K562 (cell line): ENCODE data around the gene FARP1. TPM values are rescaled to one million over a fixed set of nuclear protein-coding genes. Genes with fewer than 3 reads are reported as not detected.
A peak's percentile ranks its signal among the peaks of the same experiment; 100 is the strongest.

Experiments used
- ATAC-seq: fragments of 200-7000 bp; cut with Tn5 transposase; 3 replicates; pipeline ENCODE4 v1.9.1; 2020; ENCODE audit warnings: moderate library complexity
- BruUV-seq: library from RNA; stranded (reverse); fragments of 400-500 nt; replicated peaks from 2 replicates; lab custom pipeline; 2021; lab: Mats Ljungman, UMichigan
- CTCF ChIA-PET: fragments of 300-600 bp; formaldehyde crosslinking; extraction: SDS; loops from one replicate; lab custom pipeline; 2021; ENCODE audit warnings: low intra/inter-chr PET ratio; lab: Yijun Ruan, JAX
- POLR2A ChIA-PET: fragments of 300-600, 350-650 bp; sonication (Branson Sonifier 250); formaldehyde crosslinking; extraction: SDS; loops from one replicate; lab custom pipeline; 2021; ENCODE audit warnings: antibody characterized with exemption, inconsistent platforms; lab: Yijun Ruan, JAX
- DNase-seq, 4 experiments: peaks; one replicate each; pipeline versions ENCODE4 v3.0.0 to v3.0.0-alpha.2; 2011 to 2018; ENCODE audit warnings: low spot score in 3 of 4, mixed read lengths in 3 of 4; ENCODE audit errors: extremely low read depth in 1 of 4
- FAIRE-seq: peaks from 2 replicates; lab custom pipeline; 2011; peaks lifted over from hg19 to GRCh38; lab: Jason Lieb, UNC
- H2AFZ ChIP-seq: 2 replicates; pipeline ENCODE4 v1.6.0; 2011; ENCODE audit warnings: low read depth, low read length, control low read depth, inconsistent platforms
- H3K27ac ChIP-seq: fragments of 200-600 bp; 3 replicates; pipeline ENCODE4 v1.8.0; 2011; ENCODE audit warnings: low read depth, mild to moderate bottlenecking, control low read depth, inconsistent platforms, low read length, moderate library complexity, mixed read lengths; ENCODE audit errors: extremely low read depth
- H3K27me3 ChIP-seq, 2 experiments: fragments of 300-600 bp in 1 of 2; 2 replicates in 1 of 2; 3 replicates in 1 of 2; pipeline versions ENCODE4 v1.6.0 to v1.8.0; 2011; ENCODE audit warnings: inconsistent platforms in 2 of 2, low read length in 2 of 2, mild to moderate bottlenecking in 1 of 2, mixed read lengths in 1 of 2, moderate library complexity in 1 of 2; ENCODE audit not compliant: control insufficient read depth in 2 of 2, insufficient read depth in 2 of 2
- H3K36me3 ChIP-seq: fragments of 300-600 bp; 3 replicates; pipeline ENCODE4 v1.8.0; 2011; ENCODE audit warnings: mild to moderate bottlenecking, low read length, inconsistent platforms; ENCODE audit not compliant: control insufficient read depth, insufficient read depth
- H3K4me1 ChIP-seq, 2 experiments: fragments of 200-600 bp in 1 of 2; replicated peaks in 1 of 2; 2 replicates in 1 of 2; 3 replicates in 1 of 2; pipeline versions ENCODE4 v1.5.1 to v1.8.0; 2011; ENCODE audit warnings: inconsistent platforms in 2 of 2, low read length in 2 of 2, mild to moderate bottlenecking in 1 of 2, mixed read lengths in 1 of 2, moderate library complexity in 1 of 2; ENCODE audit not compliant: control insufficient read depth in 2 of 2, insufficient read depth in 2 of 2
- H3K4me2 ChIP-seq: 2 replicates; pipeline ENCODE4 v1.6.1; 2011; ENCODE audit warnings: low read length, control low read depth, inconsistent platforms, mixed read lengths; ENCODE audit not compliant: insufficient read depth
- H3K4me3 ChIP-seq: fragments of 200-600 bp; sonication (generic), shearing (Covaris generic); 2 replicates; pipeline ENCODE4 v1.5.1; 2016; ENCODE audit warnings: control low read depth, inconsistent platforms
- H3K79me2 ChIP-seq: fragments of 200-600 bp; 3 replicates; pipeline ENCODE4 v1.8.0; 2011; ENCODE audit warnings: low read length, inconsistent platforms; ENCODE audit not compliant: control insufficient read depth, insufficient read depth
- H3K9ac ChIP-seq, 2 experiments: 2 replicates each; pipeline versions ENCODE4 v1.6.0 to v1.6.1; 2011; ENCODE audit warnings: low read depth in 2 of 2, low read length in 2 of 2, control low read depth in 1 of 2, inconsistent platforms in 1 of 2, mild to moderate bottlenecking in 1 of 2, mixed read lengths in 1 of 2; ENCODE audit not compliant: insufficient read depth in 1 of 2
- H3K9me1 ChIP-seq: one replicate; pipeline ENCODE4 v1.6.0; 2011; ENCODE audit warnings: inconsistent platforms, mild to moderate bottlenecking, low read length, moderate library complexity; ENCODE audit not compliant: control insufficient read depth, insufficient read depth
- H3K9me3 ChIP-seq: replicated peaks from 2 replicates; pipeline ENCODE4 v1.5.1; 2011; ENCODE audit warnings: low read depth, low read length, inconsistent platforms; ENCODE audit not compliant: control insufficient read depth, insufficient read depth
- H4K20me1 ChIP-seq: replicated peaks from 2 replicates; pipeline ENCODE4 v1.6.1; 2011; ENCODE audit warnings: low read length, inconsistent platforms, mixed read lengths; ENCODE audit not compliant: control insufficient read depth, insufficient read depth
- BRD9 ChIP-seq: fragments of 450-650 bp; IDR thresholded peaks from 2 replicates; pipeline ENCODE4 v1.6.1; 2018; ENCODE audit warnings: low read depth; ENCODE audit not compliant: partially characterized antibody
- HDAC3 ChIP-seq: fragments of 450-650 bp; IDR thresholded peaks from 2 replicates; pipeline ENCODE4 v1.6.1; 2018; ENCODE audit warnings: borderline replicate concordance, mild to moderate bottlenecking, moderate library complexity; ENCODE audit not compliant: partially characterized antibody
- HNRNPUL1 ChIP-seq: fragments of 200-400 bp; formaldehyde crosslinking; IDR thresholded peaks from 2 replicates; pipeline ENCODE4 v1.6.1; 2017; ENCODE audit warnings: low read length
- KHSRP ChIP-seq: fragments of 450-650 bp; IDR thresholded peaks from 2 replicates; pipeline ENCODE4 v1.6.1; 2017
- NFIX ChIP-seq: fragments of 250-450 bp; sonication (Bioruptor Pico); IDR thresholded peaks from 2 replicates; pipeline ENCODE4 v1.4.0; 2020; ENCODE audit warnings: low read depth, mild to moderate bottlenecking, moderate library complexity
- PTBP1 ChIP-seq: fragments of 200-400 bp; formaldehyde crosslinking; IDR thresholded peaks from 2 replicates; pipeline ENCODE4 v1.6.1; 2017; ENCODE audit warnings: low read depth, low read length
- RNF2 ChIP-seq: sonication (generic); IDR thresholded peaks from 2 replicates; pipeline ENCODE4 v1.6.1; 2016
- TARDBP ChIP-seq: fragments of 450-650 bp; IDR thresholded peaks from 2 replicates; pipeline ENCODE4 v1.6.1; 2016
- TBP ChIP-seq: optimal IDR thresholded peaks from 2 replicates; pipeline ENCODE3; 2011; ENCODE audit warnings: low read depth, low read length, improper control_type of control experiment
- ZBTB17 ChIP-seq: fragments of 450-650 bp; formaldehyde crosslinking; IDR thresholded peaks from 2 replicates; pipeline ENCODE4 v1.4.0; 2020; ENCODE audit warnings: mild to moderate bottlenecking
- ZNF165 ChIP-seq: fragments of 250-450 bp; sonication (Bioruptor Pico); IDR thresholded peaks from 2 replicates; pipeline ENCODE4 v1.4.0; 2020; ENCODE audit warnings: borderline replicate concordance
- ZNF217 ChIP-seq: sonication (generic); formaldehyde crosslinking; IDR thresholded peaks from 2 replicates; pipeline ENCODE4 v1.8.0; 2022; ENCODE audit warnings: mild to moderate bottlenecking, missing genetic modification reagents
- WGBS: fragments of 100-300 bp; shearing (Covaris generic); methylation state at CpG from one replicate; pipeline ENCODE4 v1.1.6; 2016; ENCODE audit warnings: low coverage, mixed read lengths; ENCODE audit not compliant: insufficient coverage; ENCODE audit errors: missing lambda C conversion rate; 5-methylcytosine and 5-hydroxymethylcytosine counted together
- in situ Hi-C: fragments of 300-500 bp; cut with MboI; formaldehyde crosslinking; loops from 4 replicates; pipeline ENCODE4 v1.15.0; 2018; ENCODE audit warnings: inconsistent platforms, mixed read lengths
- intact Hi-C: fragments of 100-400 bp; cut with micrococcal nuclease; formaldehyde crosslinking; loops from 2 replicates; pipeline ENCODE4 v1.14.2; 2022
- polyA plus RNA-seq, 8 experiments: library from polyadenylated mRNA; depleted of rRNA in 4 of 8; stranded (reverse) in 5 of 8; unstranded in 3 of 8; fragments of >200 nt; fragmentation: Nextera tagmentation in 2 of 8; fragmentation: Illumina TruSeq in 1 of 8; extraction: Ambion mirVana in 2 of 8; extraction: Trizol in 1 of 8; gene quantifications; 2 replicates each; pipeline versions ENCODE4 v1.2.1 to v1.2.3, GENCODE V29; 2011 to 2014; ENCODE audit warnings: inconsistent platforms in 1 of 8, missing spikeins in 1 of 8
- total RNA-seq, 7 experiments: library from RNA; depleted of rRNA in 6 of 7; stranded (reverse); fragments of >200 nt in 6 of 7; fragmentation: Illumina TruSeq in 2 of 7; extraction: Trizol in 2 of 7; gene quantifications; 2 replicates each; pipeline versions ENCODE4 v1.2.1 to v1.2.3, GENCODE V29; 2011 to 2021; ENCODE audit warnings: low replicate concordance in 1 of 7

FARP1 gene
- total and polyA plus RNA-seq, 9 of the 15 experiments (the other 6 are each of a cell fraction or from before 2014, with no cell fraction given) = 0.03 to 0.29 (median 0.05) TPM; not detected in 3

- TF ChIP-seq ZNF165 (CRISPR knock-in tag) = no peak
- TF ChIP-seq HNRNPUL1 = no peak
- TF ChIP-seq ZNF217 (CRISPR knock-in tag) = no peak
- TF ChIP-seq BRD9 = no peak
- no peak for TF ChIP-seq ZBTB17
- TF ChIP-seq TBP = no peak
- TF ChIP-seq NFIX (CRISPR knock-in tag) = no peak
- TF ChIP-seq HDAC3 = no peak
- TF ChIP-seq RNF2 = no peak
- TF ChIP-seq KHSRP = no peak
- no peak for TF ChIP-seq PTBP1
- TF ChIP-seq TARDBP = no peak
- TF ChIP-seq, all 486 proteins: peak for 0
- Histone ChIP-seq H3K9ac (no peak overlapping the region), H3K27me3 (peaks cover 11 to 29% of the 10 kb centered on the region in 2 experiments), H3K27ac (no peak overlapping the region), H3K9me3 (no peaks in the 10 kb centered on the region), H4K20me1 (no peaks in the 10 kb centered on the region), H3K36me3 (no peaks in the 10 kb centered on the region), H3K4me3 (no peak overlapping the region), H2AFZ (no peak overlapping the region), H3K79me2 (no peaks in the 10 kb centered on the region), H3K4me2 (no peak overlapping the region), H3K4me1 (peaks cover 0 to 7% of the 10 kb centered on the region in 2 experiments; a peak in 2 of 5 replicates), H3K9me1 (no peaks in the 10 kb centered on the region)
- intact Hi-C loops = no loop called here
- ChIA-PET CTCF (no interaction called here), POLR2A (no interaction called here)
- FAIRE-seq (no peak), DNase-seq (peak in 1 of 4 experiments; percentile 2), ATAC-seq (no peak)
- BruUV-seq = no TSS peak
- in situ Hi-C loops = no loop called here
- 0% methylated on average over 13 of the region's 14 CpGs for WGBS
Observed at GRCh38 chr13:98171900-98172589, 29.2 kb downstream of the FARP1 start.
